Heart left ventricle (tissue), 16 donors: Measurements from ENCODE around the gene KATNA1. TPM values are rescaled to one million over a fixed set of nuclear protein-coding genes. Genes with fewer than 3 reads are reported as not detected.

Experiments used
- ATAC-seq, 4 donors: fragments of 200-7000 bp; cut with Tn5 transposase; one replicate each; pipeline ENCODE4 v1.9.1; 2020 to 2022; ENCODE audit warnings: moderate library complexity in 4 of 4, mild to moderate bottlenecking in 3 of 4, moderate number of reproducible peaks in 1 of 4
- DNase-seq, 5 donors: peaks; one replicate each; pipeline ENCODE4 v3.0.0-alpha.2; 2020
- H3K27ac ChIP-seq, 12 donors: fragments of 200-600 bp; sonication (generic) in 4 of 12; one replicate each; pipeline versions ENCODE4 v1.5.0 to v1.8.0; 2016 to 2022; ENCODE audit warnings: mild to moderate bottlenecking in 2 of 12
- H3K27me3 ChIP-seq, 9 donors: fragments of 200-600 bp; sonication (generic) in 2 of 9; one replicate each; pipeline versions ENCODE4 v1.5.1 to v1.8.0; 2016 to 2022; ENCODE audit warnings: mild to moderate bottlenecking in 3 of 9
- H3K36me3 ChIP-seq, 9 donors: fragments of 200-600 bp; sonication (generic) in 2 of 9; one replicate each; pipeline versions ENCODE4 v1.5.0 to v1.8.0; 2018 to 2022; ENCODE audit warnings: mild to moderate bottlenecking in 2 of 9
- H3K4me1 ChIP-seq, 12 donors: fragments of 200-600 bp; sonication (generic) in 4 of 12; one replicate each; pipeline versions ENCODE4 v1.5.0 to v1.8.0; 2016 to 2022; ENCODE audit warnings: mild to moderate bottlenecking in 3 of 12
- H3K4me3 ChIP-seq, 12 donors: fragments of 200-600 bp; sonication (generic) in 4 of 12; one replicate each; pipeline versions ENCODE4 v1.5.0 to v1.8.0; 2017 to 2022; ENCODE audit warnings: mild to moderate bottlenecking in 9 of 12, moderate library complexity in 4 of 12
- H3K9me3 ChIP-seq, 12 donors: fragments of 200-600 bp; sonication (generic) in 4 of 12; one replicate each; pipeline versions ENCODE4 v1.5.0 to v1.8.0; 2016 to 2022; ENCODE audit warnings: mild to moderate bottlenecking in 1 of 12
- POLR2A ChIP-seq, 2 donors: fragments of 450-650 bp; IDR thresholded peaks; one replicate each; pipeline ENCODE4 v1.6.1; 2017; ENCODE audit warnings: antibody characterized with exemption in 2 of 2, mild to moderate bottlenecking in 2 of 2, moderate library complexity in 2 of 2
- WGBS, 4 donors: extraction: QIAGEN DNeasy Blood & Tissue Kit in 2 of 4; methylation state at CpG; one replicate each; pipeline versions ENCODE4 v1.1.5 to v1.1.7; 2013 to 2018; 5-methylcytosine and 5-hydroxymethylcytosine counted together
- intact Hi-C, 10 donors: fragments of 100-400 bp; cut with DNase I; formaldehyde crosslinking; loops; one replicate each; pipeline versions ENCODE4 v1.11.1 to v1.14.2; 2022
- polyA plus RNA-seq, 2 donors: library from polyadenylated mRNA; stranded (reverse); fragments of 200-250 nt; gene quantifications; one replicate each; pipeline ENCODE4 v1.2.3, GENCODE V29; 2013
- total RNA-seq, 9 donors: library from RNA; depleted of rRNA in 2 of 9; stranded (reverse); fragments of >200 nt in 2 of 9; fragmentation: NEBNext Ultra II Directional in 3 of 9; extraction: Animal tissue kit (Norgen Biotek cat#: 25700) in 3 of 9; gene quantifications; one replicate each; pipeline versions ENCODE4 v1.1.0 to v1.2.4, GENCODE V29; 2016 to 2023
- TF ChIP-seq, protein P1 (sequence below), 12 donors: fragments of 200-600 bp; sonication (generic) in 4 of 12; IDR thresholded peaks; one replicate each; pipeline versions ENCODE4 v1.5.0 to v1.8.0; 2018 to 2022; ENCODE audit warnings: antibody characterized with exemption in 12 of 12, mild to moderate bottlenecking in 5 of 12
- donor health status: ischemic (EF 13 %, LVEDD 7.1; RV severe dilation, severe dysfunction).
- donor health status: healthy with polysubstance abuse.
- donor health status: DM: no; HTN: yes; CAD: no.
- donor health status: DM: no; HTN: no; CAD: no.
- donor health status: ischemic (EF 25% LVEDD 6.9; RV normal size, moderate dysfunction).
- donor health status: ischemic (EF 25% LVEDD 5.7; RV mildly dilated, moderate dysfunction).
- donor health status: healthy.
- donor health status: DM: yes; HTN: yes; CAD: no.
- donor health status: ischemic (EF 35%, LVEDD 5.7; RV mildly dilated, moderate dysfunction).
- donor health status: nonischemic (EF 11% LVEDD 7.7; RV severe dilation, severe dysfunction).
- donor health status: DM: yes; HTN: yes; CAD: no.
- donor health status: PGD.
- donor health status: ischemic (EF 29% LVEDD 5.4; RV normal size, mild dysfunction).
- donor health status: nonischemic (EF 23%, LVEDD 6.1; RV moderate dilation, normal function).

KATNA1 gene
- total and polyA plus RNA-seq, 11 donors = 5.6 to 19.3 (median 12.6) TPM

GRCh38 chr6:149545754-149546471 lies 102.6 kb downstream of the KATNA1 start, which contains the start of gene PPIL4:
Gene PPIL4 (minus strand): TSS chr6:149546043. CDS start chr6:149546005, 38 bp downstream.
- peak; percentile 97 to 99 (median 98) for ATAC-seq
- WGBS, 4 donors = 0 to 1% (median 1%) methylated on average over 42 to 71 of the region's 71 CpGs
- no peaks in the 10 kb centered on the region for H3K27me3 ChIP-seq
- peak; percentile 51 to 91 for TF ChIP-seq POLR2A (IDR thresholded peaks at IDR 0.05)
- TF ChIP-seq, protein P1, sequence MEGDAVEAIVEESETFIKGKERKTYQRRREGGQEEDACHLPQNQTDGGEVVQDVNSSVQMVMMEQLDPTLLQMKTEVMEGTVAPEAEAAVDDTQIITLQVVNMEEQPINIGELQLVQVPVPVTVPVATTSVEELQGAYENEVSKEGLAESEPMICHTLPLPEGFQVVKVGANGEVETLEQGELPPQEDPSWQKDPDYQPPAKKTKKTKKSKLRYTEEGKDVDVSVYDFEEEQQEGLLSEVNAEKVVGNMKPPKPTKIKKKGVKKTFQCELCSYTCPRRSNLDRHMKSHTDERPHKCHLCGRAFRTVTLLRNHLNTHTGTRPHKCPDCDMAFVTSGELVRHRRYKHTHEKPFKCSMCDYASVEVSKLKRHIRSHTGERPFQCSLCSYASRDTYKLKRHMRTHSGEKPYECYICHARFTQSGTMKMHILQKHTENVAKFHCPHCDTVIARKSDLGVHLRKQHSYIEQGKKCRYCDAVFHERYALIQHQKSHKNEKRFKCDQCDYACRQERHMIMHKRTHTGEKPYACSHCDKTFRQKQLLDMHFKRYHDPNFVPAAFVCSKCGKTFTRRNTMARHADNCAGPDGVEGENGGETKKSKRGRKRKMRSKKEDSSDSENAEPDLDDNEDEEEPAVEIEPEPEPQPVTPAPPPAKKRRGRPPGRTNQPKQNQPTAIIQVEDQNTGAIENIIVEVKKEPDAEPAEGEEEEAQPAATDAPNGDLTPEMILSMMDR (IDR thresholded peaks at IDR 0.05) = peak; percentile 76 to 95 (median 83)
- peak within 1 kb of the TSS; percentile 54 to 99 (median 92) for H3K4me3 ChIP-seq
- H3K9me3 ChIP-seq = no peaks in the 10 kb centered on the region
- peak; percentile 96 to 99 (median 98) for DNase-seq
- H3K36me3 ChIP-seq = peaks cover 0 to 8% (median under 1%) of the 10 kb centered on the region in 9 donors
- peak within 1 kb of the TSS; percentile 90 to 99 (median 94) for H3K27ac ChIP-seq
- intact Hi-C loops = loop anchor here in 2 of 10 donors (1.0 to 5.0 kb wide), 2 partner anchors 19 to 461 kb away; no protein-coding TSS in a partner anchor
- H3K4me1 ChIP-seq = peaks cover 4 to 37% (median 29%) of the 10 kb centered on the region in 12 donors

DNA sequence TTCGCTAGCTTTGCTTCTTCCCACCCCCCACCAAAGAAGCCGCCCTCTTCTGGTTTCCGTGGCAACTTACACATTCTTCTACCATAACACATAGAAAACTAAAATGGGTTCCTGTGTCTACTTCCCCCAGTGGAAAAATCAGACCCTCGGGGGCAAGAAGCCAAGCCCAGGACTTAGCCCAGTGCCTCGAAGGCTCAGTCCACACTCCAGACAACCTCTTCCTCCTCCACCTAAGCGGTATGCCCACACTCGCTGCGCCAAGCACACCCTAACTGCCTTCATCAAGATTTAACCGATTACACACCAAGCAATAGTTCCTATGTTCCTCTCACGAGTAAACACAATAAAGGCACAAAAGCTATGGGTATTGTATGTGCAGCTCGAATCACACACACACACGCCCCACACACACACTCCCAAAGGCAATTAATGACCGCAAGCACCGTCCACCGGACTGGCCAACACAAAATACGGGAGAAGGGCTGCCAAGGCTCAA lies 103.2 kb downstream of the KATNA1 start:
- no peaks in the 10 kb centered on the region for H3K27me3 ChIP-seq
- peak; percentile 22 to 51 (median 48) for ATAC-seq
- 0 to 1% (median 0%) methylated on average over 14 to 16 of the region's 16 CpGs for WGBS, 4 donors
- peak in 4 of 5 donors; percentile 23 to 42 (median 37) for DNase-seq
- intact Hi-C loops = loop anchor here in 1 of 10 donors (5.0 kb wide), 1 partner anchor 462 kb away; no protein-coding TSS in a partner anchor
- H3K4me1 ChIP-seq = peaks cover 4 to 41% (median 29%) of the 10 kb centered on the region in 12 donors
- peak overlapping the region; percentile 54 to 99 (median 92) for H3K4me3 ChIP-seq
- peaks cover 0 to 14% (median 6%) of the 10 kb centered on the region in 9 donors for H3K36me3 ChIP-seq
- TF ChIP-seq, protein P1 (IDR thresholded peaks at IDR 0.05) = peak in 2 of 12 donors; percentile 15 to 19
- TF ChIP-seq POLR2A (IDR thresholded peaks at IDR 0.05) = no peak
- no peaks in the 10 kb centered on the region for H3K9me3 ChIP-seq
- peak overlapping the region; percentile 90 to 99 (median 94) for H3K27ac ChIP-seq

Other genes with a start within 250 kb of the KATNA1 start
- 1 to 10 TPM in 1 of 9 donors, under 1 TPM in 7, not detected in 1; 0.26 to 1.5 (median 0.58) TPM for gene SUMO4, start 248.5 kb downstream of the KATNA1 start, total RNA-seq
- under 1 TPM in 1 of 2 donors, not detected in 1; 0.50 TPM for gene SUMO4, start 248.5 kb downstream of the KATNA1 start, polyA plus RNA-seq
- 1 to 10 TPM in 2 of 9 donors, under 1 TPM in 7; 0.14 to 3.0 (median 0.47) TPM for gene ZC3H12D, start 163.7 kb downstream of the KATNA1 start, total RNA-seq
- under 1 TPM; 0.19 to 0.23 TPM for gene ZC3H12D, start 163.7 kb downstream of the KATNA1 start, polyA plus RNA-seq
- gene PPIL4, start 102.7 kb downstream of the KATNA1 start, total RNA-seq = 10 to 100 TPM; 10.9 to 22.9 (median 16.9) TPM
- 10 to 100 TPM; 11.8 to 14.3 TPM for gene PPIL4, start 102.7 kb downstream of the KATNA1 start, polyA plus RNA-seq
- gene GINM1, start 82.3 kb downstream of the KATNA1 start, total RNA-seq = 10 to 100 TPM; 42.4 to 60.5 (median 52.7) TPM
- gene GINM1, start 82.3 kb downstream of the KATNA1 start, polyA plus RNA-seq = 10 to 100 TPM; 25.3 to 48.5 TPM
- 10 to 100 TPM in 7 of 9 donors, 1 to 10 TPM in 2; 9.4 to 18.5 (median 10.9) TPM for gene LATS1, start 69.4 kb upstream of the KATNA1 start, total RNA-seq
- 1 to 10 TPM; 5.3 TPM for gene LATS1, start 69.4 kb upstream of the KATNA1 start, polyA plus RNA-seq
- gene NUP43, start 97.8 kb upstream of the KATNA1 start, total RNA-seq = 10 to 100 TPM; 14.5 to 32.9 (median 27.2) TPM
- 10 to 100 TPM; 12.2 to 17.4 TPM for gene NUP43, start 97.8 kb upstream of the KATNA1 start, polyA plus RNA-seq
- gene PCMT1, start 101.0 kb upstream of the KATNA1 start, total RNA-seq = 100 to 1,000 TPM; 128 to 186 (median 164) TPM
- gene PCMT1, start 101.0 kb upstream of the KATNA1 start, polyA plus RNA-seq = 100 to 1,000 TPM in 1 of 2 donors, 10 to 100 TPM in 1; 72.2 to 243 TPM
- gene LRP11, start 215.6 kb upstream of the KATNA1 start, total RNA-seq = 10 to 100 TPM; 10.2 to 23.8 (median 13.2) TPM
- gene LRP11, start 215.6 kb upstream of the KATNA1 start, polyA plus RNA-seq = 1 to 10 TPM; 5.0 to 8.1 TPM
- 1 to 10 TPM in 1 of 9 donors, under 1 TPM in 3, not detected in 5; 0.12 to 5.0 (median 0.50) TPM for gene RAET1E, start 249.4 kb upstream of the KATNA1 start, total RNA-seq
- under 1 TPM in 1 of 2 donors, not detected in 1; 0.46 TPM for gene RAET1E, start 249.4 kb upstream of the KATNA1 start, polyA plus RNA-seq